ENCODE data around the gene ETHE1.

Gene ETHE1

DNA sequence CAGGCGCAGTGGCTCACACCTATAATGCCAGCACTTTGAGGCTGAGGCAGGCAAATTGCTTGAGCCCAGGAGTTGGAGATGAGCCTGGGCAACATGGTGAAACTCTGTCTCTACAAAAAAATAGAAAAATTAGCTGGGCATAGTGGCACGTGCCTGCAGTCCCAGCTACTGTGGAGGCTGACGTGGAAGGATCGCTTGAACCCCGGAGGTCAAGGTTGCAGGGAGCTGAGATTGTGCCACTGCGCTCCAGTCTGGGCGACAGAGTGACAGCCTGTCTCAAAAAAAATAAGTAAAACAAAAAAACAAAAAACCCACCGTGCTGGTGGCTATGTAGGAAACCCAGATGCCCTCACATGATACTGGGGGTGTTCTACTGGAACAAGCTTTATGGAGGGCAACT, 38.8 kb downstream of the ETHE1 start:
- FAIRE-seq = no peak

DNA sequence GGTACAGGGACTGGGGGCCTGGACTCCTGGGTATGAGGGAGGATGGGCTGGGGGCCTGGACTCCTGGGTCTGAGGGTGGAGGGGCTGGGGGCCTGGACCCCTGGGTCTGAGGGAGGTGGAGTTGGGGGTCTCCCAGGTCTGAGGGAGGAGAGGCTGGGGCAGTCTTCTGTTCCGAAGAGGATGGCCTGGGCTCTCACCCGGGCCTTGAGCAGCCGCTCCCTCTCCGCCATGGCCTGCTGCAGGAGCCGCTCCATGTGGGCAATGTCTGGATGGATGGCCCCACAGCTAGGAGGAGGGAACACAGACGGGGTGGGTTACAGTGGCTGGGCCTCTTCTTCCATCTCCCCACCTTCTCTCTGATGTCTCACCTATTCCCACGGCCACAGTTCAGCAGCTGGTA, 40.6 kb downstream of the ETHE1 start:
- FAIRE-seq = no peak

DNA sequence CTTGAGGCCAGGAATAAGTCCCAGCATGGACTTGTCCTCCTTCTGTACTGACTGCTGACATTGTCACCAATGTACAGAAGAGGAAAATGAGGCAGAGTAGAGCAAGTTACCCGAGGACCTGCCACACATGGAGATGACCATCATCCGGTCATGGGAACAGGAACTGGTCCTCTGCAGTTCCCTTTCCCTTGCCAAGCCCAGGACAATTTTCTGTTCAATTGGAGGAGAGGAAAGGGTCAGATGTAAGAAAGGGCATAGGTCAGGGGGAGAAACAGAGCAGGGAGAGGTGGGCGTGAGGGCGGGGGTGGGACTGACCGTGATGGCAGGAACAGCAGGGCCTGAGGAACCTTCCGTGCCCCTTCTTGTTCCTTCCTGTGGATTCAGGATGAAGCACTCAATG, 41.0 kb downstream of the ETHE1 start:
- no peak for FAIRE-seq

DNA sequence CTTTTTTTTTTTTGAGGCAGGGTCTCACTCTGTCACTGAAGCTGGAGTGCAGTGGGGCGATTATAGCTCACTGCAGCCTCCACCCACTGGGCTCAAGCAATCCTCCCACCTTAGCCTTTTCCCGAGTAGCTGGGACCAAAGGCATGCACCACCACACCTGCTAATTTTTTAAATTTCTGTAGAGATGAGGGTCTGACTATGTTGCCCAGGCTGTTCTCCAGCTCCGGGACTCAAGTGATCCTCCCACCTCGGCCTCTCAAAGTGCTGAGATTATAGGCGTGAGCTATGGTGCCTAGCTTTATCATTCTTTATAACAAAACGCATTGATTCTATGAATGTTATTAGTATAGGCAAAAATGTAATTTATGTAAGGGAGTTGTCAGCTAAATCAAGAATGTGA, 43.7 kb downstream of the ETHE1 start:
- FAIRE-seq = no peak

DNA sequence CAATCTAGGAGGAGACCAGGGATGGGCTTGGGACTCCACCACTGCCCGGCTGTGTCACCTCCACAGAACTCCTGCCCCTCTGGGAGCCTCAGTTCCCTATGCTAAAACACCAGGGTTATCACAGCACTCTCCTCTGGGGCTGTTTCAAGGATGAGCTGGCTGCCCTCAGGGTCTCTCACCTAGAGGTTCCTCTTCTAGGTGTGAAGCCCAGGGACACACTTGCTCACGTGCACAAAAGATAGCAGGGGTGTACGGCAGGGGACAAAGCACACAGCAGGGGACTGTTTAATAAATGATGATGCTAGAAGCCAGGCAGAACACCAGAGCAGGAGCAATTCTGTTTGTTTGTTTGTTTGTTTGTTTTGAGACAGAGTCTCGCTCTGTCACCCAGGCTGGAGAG, 44.8 kb downstream of the ETHE1 start:
- no peak for FAIRE-seq

DNA sequence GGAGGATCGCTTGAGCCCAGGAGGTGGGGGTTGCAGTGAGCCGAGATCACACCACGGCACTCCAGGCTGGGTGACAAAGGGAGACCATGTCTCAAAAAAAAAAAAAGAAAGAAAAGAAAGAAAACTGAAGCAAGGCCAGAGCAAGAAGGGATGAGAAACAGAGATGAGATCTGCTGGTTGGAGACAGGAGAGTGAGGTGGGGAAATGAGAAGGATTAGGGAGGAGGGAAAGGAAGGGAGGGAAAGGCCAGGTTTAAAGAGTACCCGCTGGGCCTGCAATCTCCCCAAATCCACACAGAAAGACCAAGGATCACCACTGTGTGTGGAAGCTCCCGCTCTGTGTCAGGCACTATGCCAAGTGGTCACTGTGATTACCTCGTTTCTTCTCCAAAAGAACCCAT, 45.3 kb downstream of the ETHE1 start:
- no peak for FAIRE-seq

DNA sequence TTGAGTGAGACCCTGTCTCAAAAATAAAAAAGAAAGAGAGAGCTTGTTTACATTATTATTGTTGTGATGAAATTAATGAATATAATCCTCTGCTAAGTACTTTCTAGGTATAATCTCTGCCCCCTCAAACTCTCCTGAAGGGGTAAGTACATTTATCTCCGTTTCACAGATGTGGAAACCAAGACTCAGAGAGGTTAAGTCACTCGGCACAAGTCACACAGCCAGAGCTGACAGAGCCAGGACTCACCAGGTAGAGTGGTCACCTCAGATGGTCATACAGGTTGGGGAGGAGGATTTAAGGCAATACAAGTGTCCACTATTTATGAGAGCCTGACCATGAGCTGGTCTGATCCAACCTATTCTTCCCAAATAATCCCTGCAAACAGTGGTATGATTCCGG, 46.4 kb downstream of the ETHE1 start:
- no peak for FAIRE-seq

DNA sequence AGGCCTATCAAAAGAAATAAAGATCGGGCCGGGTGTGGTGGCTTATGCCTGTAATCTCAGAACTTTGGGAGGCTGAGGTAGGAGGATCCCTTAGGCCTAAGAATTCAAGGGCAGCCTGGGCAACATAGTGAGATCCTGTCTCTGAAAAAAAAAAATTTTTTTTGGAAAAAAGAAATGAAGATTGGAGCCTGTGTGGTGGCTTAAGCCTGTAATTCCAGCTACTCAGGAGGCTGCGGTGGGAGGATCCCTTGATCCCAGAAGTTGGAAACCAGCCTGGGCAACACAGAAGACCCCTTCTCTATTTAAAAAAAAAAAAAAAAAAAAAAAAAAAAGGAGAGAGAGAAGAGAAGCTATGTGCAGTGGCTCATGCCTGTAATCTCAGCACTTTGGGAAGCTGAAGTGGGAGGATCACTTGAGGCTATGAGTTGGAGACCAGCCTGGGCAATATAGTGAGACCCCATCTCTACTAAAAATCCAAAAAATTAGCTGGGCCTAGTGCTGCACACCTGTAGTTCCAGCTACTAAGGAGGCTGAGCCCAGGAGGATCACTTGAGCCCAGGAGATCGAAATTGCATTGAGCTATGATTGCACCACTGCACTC, 46.9 kb downstream of the ETHE1 start:
- FAIRE-seq = no peak

DNA sequence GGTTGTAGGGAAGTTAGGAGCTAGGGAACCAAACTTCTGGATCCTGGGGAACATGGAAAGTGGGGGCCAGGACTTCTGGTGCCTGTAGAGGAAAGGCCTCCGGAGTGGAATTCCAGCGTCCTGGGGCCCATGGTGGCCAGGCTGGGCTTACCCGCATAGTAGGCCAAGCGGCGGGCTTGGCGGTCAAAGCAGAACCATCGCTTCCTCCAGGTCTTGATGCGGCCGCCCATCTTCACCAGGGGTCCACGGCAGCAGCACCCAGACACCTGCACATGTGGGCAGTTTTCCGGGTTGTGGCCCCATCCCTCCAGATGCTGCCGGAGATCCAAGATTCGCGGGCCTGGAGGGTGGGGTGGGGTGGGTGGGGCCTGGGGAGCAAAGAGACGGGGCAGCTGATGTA, 47.8 kb downstream of the ETHE1 start:
- no peak for FAIRE-seq

DNA sequence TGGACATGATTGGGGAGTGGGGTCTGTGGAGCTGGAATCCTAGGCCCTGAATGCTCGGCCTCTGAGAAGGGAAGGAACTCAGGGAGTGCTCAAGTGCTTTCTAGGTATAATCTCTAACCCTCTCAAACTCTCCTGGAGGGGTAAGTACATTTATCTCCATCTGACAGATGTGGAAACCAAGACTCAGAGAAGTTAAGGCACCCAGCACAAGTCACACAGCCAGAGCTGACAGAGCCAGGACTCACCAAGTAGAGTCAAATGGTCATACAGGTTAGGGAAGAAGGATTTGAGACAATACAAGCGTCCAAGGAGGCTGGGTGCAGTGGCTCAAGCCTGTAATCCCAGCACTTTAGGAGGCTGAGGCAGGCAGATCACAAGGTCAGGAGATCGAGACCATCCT, 48.7 kb downstream of the ETHE1 start:
- FAIRE-seq = no peak

DNA sequence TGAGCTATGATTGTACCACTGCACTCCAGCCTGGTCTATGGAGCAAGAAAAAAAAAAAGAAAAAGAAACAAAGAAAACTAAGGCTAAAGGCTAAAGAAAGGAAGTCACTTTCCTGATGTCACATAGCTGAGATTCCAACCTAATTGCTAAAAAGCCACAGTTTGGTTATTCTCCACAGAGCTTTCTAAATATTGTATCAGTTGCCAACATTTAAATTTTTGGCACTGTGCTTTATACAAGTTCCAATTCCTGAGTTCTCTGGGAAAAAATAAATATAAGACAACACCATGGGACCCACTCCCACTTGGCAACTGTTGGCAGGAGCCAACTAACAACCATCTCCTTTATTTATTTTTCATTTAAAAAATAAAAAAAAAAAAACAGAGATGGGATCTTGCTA, 50.4 kb downstream of the ETHE1 start:
- FAIRE-seq = no peak

DNA sequence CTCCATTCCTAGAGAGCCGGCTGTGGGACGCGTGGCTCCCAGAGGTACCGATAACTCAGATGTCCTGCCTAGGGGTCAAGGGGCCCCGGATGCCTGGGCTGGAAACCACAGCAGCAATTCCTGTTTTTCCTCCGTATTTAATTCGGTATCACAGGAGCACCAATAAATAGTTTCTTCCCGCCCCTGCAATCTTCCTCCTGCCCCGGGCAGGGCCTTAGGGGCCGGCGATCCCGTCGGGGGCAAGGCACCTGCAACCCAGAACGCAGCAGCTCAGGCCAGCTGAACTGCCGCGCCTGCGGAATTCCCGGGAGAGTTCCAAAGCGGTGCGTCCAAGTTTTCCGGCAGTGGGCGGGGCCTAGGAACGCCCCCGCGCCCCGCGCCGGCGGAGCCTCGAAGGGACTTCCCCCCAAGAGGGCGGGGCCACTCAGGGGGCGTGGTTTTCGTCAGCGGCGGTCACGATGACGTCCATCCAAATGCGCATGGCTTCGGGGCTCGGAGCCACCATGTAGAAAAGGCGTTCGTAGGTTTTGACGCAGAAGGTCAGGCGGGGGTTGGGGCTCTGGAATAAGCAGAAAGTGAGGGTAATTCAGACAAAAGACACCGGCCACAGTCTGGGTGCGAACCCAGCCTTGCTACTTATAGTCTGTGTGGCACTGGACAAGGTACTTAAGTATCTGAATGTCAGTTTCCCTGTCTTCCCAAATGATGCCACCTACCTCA, 51.9 kb downstream of the ETHE1 start:
- FAIRE-seq = peak; percentile 82

DNA sequence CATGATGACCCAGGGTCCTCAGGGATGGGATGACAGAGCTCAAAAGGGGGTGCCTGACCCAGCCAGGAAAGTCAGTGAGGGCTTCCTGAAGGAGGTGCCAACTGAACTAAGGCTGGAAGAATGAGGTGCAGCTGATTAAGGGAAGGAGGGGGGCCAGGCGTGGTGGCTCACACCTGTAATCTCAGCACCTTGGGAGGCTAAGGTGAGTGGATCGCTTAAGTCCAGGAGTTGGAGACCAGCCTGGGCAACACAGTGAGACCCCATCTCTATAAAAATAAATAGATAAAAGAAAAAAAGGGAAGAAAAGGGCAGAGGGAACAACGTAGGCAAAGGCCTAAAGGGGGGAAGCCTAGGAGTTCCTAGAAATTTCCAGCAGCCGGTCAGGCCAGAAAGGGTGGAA, 52.5 kb downstream of the ETHE1 start:
- FAIRE-seq = no peak

DNA sequence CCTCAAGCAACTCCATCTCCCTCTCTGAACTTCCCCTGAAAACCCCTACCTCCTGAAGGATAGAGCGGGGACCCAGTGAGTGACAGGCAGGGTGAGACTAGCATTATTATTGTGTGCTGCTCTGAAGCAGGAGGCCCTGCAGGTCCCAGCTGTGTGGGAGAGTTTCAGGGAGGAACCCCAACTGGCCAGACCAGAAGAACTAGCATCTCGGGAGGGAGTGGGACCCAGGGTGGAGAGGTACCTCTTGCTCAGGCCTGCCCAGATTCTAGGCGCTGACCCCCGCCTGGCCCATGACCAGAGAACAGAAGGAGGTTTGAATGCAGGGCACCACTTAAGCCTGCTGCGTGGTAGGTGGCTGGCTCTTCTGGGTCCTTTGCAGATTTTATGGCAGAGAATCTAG, 55.9 kb downstream of the ETHE1 start:
- no peak for FAIRE-seq

DNA sequence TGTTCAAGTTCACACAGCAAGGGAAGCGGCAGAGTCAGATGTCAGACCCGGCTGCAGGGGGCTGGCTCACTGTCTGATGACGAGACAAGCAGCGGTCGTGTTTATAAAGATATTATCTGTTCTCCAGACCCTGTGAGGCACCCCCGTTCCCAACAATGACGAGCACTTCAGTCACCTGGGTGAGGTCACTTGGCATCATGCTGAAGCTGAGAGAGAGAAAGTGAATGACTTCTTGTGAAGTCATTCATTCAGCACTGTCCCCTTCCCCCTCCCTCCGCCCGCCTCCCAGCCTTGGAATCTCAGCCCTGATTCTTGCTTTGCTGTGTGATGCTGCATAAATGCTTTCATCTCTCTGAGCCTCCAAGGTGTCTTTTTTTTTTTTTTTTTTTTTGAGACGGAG, 56.7 kb downstream of the ETHE1 start:
- no peak for FAIRE-seq

DNA sequence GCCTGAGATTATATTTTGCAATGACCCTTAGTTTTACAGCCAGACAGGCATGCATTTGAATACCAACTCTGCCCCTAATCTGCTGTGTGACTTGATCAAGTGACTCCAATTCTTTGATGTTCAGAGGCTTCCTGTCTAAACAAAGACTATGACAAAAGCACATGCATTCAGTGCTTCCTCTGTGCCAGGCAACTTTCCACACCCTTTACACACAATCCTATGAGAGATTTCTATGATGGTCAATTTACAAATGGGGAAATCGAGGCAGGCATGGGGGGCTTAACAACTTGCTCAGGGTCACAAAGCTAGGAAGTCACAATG, 57.9 kb downstream of the ETHE1 start:
- no peak for FAIRE-seq

DNA sequence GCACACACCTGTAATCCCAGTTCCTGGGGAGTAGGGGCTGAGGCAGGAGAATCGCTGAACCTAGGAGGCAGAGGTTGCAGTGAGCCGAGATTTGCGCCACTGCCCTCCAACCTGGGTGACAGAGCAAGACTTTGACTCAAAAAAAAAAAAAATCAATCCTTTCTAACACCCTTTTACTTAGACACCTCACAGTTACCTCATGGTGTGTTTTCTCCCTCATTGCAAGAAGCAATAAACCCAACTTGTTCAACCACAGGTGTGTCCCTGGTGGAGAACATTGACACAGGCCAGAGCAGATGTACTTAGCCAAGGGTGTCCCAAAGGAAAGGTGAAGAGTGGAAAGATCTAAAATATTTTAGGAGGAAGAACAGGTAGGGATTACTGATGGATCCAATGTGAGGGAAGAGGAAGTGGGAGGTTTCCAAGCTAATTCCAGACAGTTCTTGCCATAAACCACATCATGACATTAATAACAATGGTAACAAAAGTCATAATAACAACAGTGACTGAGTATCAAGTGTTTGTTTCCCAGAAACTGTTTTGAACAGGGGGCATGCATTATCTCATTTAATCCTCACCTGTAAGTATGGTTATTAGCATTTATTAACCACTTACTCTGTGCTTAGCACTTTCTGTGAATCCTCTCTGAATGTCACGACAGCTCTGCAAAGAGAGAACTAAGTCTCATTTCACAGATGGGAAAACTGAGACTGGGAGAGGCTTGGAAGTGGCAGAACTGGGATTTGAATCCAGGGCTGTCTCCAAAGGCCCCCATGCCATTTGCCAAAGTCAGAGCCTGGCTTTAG, 58.4 kb downstream of the ETHE1 start:
- no peak for FAIRE-seq

DNA sequence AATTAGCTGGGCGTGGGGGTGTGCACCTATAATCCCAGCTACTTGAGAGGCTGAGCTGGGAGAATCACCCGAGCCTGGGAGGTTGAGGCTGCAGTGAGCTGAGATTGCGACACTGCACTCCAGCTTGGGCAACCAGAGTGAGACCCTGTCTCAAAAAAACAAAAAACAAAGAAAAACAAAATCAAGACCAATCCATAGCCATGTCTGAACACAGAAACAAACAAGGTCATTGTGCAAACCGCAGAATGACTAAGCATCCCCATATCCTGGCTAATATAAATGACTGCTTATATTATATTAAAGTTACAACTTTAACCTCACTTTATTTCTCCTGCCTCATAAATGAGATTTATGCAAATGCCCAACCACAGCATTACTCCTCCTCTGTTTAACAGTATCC, 59.3 kb downstream of the ETHE1 start:
- FAIRE-seq = no peak

DNA sequence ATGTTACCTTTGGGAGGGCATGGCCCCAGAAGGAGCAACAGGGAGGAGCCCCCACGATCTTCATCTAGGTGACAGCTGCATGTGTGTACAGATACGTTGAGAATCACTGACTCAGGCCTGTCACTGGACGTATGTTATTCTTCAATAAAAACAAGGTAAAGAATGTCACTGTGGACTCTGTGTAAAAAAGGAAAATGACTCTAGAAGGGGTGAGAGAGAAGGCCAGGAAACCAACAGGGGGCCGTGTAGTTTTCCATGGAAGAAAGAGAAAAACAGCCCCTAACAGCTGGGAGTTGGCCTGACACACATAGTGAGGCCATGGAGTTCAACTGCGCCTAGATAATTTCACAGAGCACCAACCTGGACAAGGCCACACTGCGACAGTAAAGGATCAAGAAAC, 59.7 kb downstream of the ETHE1 start:
- FAIRE-seq = no peak

DNA sequence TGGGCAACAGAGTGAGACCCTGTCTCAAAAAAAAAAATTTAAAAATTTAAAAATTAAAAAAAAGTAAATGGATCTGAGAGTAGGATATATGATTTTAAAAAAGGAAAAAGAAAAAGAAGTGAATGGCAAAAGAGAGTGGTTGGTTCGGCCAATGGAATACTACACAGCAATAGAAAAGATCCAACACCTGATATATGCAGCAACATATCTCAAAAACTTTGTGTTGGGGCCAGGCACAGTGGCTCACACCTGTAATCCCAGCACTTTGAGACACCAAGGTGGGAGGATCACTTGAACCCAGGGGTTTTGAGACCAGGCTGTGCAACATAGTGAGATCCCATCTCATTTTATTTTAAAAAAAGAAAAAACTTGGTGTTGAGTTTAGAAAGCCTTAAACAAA, 60.2 kb downstream of the ETHE1 start:
- FAIRE-seq = no peak

DNA sequence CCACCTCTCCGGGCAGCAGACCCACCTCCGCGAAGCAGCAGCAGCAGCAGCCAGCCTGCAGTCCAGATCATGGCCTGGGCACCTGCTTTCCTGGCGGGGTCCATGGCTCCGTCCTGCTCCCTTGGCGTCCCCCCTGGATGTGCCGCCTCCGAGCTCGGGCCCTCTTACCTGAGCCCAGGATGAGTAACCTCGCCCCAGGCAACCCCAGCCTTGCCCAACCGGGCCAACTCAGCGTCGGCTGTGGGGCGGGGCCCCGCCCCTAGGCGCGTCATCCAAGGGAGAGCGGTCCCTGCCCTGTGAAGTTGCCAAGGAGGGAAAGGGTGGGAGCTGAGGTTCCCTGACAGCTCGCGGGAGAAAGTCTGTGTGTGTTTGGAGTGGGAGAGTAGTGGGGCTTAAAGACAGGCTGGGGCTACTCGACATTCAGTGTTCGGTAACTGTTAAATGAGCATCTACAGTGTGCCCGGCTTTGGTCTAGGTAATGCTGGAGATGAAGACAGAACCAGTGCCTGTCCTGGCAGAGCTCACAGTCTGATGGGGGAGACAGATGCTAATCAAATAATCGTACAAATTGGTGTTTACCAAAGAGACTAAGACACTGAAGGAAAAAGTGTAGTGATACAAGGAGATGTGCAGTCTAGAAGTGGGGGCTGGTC, 61.4 kb downstream of the ETHE1 start, which contains the start of gene LYPD3:
Gene LYPD3 (minus strand): TSS at position 141 of the 653 bp plus-strand sequence. CDS start 37 bp downstream, at position 104.
- FAIRE-seq = no peak

DNA sequence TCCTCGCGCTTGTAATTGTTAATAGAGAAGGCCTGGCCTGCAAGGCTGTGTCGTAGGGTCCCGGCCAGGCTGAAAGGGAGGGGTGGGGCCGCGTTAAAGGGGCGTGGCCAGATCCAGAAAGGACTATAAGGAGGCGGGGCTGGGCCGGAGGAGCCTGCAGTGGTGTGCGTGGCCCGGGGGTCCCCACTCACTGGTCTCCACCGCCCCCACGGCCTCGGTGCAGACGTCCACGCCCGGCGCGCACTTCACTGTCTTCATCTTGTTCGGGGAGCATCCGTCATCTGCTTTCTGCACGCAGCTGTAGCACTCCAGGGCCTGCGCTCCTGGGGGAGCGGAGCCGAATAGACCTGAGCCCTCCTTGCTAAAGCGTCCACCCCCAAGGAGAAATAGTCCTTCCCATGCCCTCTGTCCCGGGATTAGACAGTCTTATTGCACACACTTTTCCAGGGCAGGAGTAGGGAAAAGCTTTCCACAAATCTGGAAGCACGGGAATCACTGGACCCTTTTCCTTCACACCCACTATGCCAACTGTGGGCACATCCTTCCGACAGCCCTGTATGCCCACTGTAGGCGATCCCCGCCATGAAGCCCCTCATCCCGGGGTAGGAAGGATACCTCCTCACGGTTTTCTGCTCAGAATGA, 62.7 kb downstream of the ETHE1 start:
- no peak for FAIRE-seq
